Right kidney (tissue), 1 donor: ENCODE measurements around the gene PTPRD.

Experiments used
- DNase-seq: peaks from one replicate; pipeline ENCODE4 v3.0.0-alpha.2; 2016

PTPRD gene

GRCh38 chr9:8821910-8822666 is 1790.7 kb downstream of the PTPRD start:
- DNase-seq, result no peak

GRCh38 chr9:8817335-8817734 is 1795.5 kb downstream of the PTPRD start:
- DNase-seq, result no peak

DNA sequence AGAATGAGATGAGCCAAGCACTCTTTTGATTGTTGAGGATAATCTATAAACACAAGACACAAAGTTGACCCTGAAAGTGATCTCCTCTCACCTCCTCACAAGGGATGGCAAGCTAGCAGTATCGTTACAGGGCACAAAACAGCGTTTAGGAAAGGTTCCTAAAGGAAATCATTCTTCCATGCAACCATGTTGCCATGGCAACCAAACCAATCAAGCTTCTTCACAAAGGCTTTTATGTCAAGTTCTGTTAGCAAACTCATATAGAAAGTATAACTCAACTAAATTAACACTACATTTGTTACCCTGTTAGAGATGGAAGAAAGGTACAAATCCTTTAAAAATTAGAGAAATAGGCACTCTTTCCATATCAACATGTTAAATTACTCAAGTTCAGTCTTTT is 1796.4 kb downstream of the PTPRD start:
- DNase-seq, result no peak

DNA sequence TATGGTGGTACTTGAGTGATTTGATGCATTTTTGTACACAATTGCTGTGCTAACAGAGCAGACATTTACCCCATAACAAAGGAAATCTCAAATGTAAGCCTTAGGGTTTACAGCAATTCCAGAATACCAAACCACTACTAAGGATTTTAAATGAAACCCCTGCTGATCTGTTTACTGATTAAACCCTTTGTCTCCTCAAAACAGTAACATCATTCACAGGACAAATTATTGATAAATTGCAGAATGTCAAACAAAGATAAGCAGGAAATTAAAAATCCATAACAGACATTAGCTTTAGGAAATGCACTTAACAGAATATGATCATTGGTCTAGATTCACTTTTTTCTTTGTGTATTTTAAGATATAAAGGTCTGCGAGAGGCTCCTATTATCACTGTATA is 1796.9 kb downstream of the PTPRD start:
- DNase-seq, result no peak

DNA sequence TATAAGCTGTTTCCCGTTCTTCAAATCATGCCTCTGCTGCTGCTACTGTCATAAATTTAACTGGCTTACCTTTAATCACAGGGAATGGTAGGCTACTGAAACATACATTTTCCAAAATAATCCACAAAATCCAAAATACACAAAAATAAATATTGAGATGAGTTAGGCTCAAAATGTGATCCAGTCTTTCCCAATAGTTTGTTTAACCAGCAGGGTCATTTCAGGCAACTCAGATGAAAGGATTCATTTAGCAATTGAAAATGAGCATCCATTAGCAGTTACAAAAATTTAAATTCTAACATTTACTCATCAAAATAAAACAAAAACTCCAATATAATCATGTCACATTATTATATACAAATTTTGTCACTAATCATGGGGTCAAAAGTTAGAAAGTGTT is 1797.6 kb downstream of the PTPRD start:
- no peak for DNase-seq

GRCh38 chr9:8812888-8813287 is 1799.9 kb downstream of the PTPRD start:
- DNase-seq, result no peak

- DNase-seq, result no peak
These were observed 1803.1 kb downstream of the PTPRD start for GRCh38 chr9:8809741-8810140.

- DNase-seq, result no peak
These were observed 1806.7 kb downstream of the PTPRD start for GRCh38 chr9:8806150-8806549.

GRCh38 chr9:8804613-8805012 is 1808.2 kb downstream of the PTPRD start:
- no peak for DNase-seq

DNA sequence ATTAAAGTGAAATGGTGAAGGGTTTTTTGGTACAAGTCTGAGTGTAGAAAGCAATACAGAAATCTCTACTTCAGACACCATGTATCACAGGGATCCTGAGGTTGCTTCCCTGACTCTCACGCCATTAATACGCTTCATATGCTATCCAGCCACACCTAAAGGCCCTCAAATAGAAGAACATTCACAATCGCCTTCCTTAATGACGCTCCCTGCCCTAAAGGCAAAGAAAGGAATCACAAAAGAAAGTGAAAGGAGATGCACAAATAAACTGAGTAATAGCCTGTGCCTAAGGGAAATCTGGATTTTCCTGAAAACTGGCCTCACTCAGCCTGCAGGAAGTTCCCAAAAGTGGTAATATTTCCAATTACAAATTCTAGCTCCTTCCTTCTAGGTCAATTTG is 1810.6 kb downstream of the PTPRD start:
- DNase-seq, result no peak

GRCh38 chr9:8800196-8800595 is 1812.6 kb downstream of the PTPRD start:
- DNase-seq, result no peak

DNA sequence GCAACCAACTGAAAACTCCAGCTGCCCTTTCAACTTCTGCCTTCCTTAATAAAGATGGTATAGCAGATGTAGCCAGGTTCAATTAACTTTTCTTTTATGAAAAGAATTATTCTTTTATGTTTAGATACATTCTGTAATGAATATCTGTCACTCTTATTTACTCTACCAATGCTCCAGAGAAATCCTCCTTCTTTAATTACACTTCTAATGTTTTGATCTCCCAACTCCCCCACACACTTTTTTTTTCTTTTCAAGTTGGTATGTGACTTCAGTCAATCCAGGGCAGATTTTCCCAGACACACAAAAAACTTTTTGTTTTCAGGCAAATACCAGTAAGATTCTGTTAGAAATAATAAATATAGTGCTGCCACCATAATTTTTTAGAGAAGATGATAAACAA is 1813.2 kb downstream of the PTPRD start:
- DNase-seq, result no peak

DNA sequence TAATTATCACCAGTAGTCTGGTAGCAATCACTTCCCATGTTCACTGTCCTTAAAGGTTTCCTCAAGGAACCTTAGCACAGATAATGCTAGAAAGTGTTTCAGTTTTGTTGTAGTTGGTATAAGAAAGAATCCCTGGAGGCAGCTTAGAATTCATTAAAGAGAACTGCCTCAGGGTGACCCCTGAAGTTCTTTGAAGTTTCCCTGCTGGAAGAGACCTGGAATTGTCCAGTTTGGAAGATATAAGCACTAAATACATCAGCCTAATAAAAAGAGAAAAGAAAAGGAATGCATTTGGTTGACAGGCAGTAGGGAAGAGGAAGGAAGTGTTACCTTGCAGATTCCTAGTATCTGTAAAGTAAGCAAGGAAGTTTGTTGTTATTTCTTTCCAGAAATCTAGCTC is 1813.6 kb downstream of the PTPRD start:
- no peak for DNase-seq

GRCh38 chr9:8784838-8785237 is 1828.0 kb downstream of the PTPRD start:
- peak; percentile 35 for DNase-seq

- no peak for DNase-seq
These were observed 1828.9 kb downstream of the PTPRD start for GRCh38 chr9:8783941-8784340.

GRCh38 chr9:8782237-8782636 is 1830.6 kb downstream of the PTPRD start:
- no peak for DNase-seq

GRCh38 chr9:8781458-8781857 is 1831.3 kb downstream of the PTPRD start:
- DNase-seq, result no peak

GRCh38 chr9:8780386-8780785 is 1832.4 kb downstream of the PTPRD start:
- DNase-seq, result no peak

- no peak for DNase-seq
These were observed 1833.3 kb downstream of the PTPRD start for GRCh38 chr9:8779478-8779877.

DNA sequence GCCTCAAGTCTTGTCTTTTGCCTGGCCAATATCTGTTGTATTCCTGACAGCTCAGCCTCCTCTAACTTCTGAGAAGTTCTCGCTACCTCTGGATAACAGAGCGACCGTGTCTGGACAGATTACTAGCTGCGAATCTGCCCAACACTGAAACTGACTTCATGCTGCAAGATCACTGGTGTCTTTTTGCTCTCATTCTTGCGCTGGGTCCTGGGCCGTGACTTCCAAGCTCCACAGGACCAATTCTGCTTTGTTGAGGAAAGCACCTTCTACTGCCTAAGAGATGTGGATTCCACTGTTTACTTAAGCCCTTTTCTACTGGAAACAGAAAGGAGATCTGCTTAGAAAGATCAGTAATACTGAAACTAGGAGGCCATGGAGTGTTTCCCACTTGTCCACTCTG is 1834.4 kb downstream of the PTPRD start:
- DNase-seq, result no peak

DNA sequence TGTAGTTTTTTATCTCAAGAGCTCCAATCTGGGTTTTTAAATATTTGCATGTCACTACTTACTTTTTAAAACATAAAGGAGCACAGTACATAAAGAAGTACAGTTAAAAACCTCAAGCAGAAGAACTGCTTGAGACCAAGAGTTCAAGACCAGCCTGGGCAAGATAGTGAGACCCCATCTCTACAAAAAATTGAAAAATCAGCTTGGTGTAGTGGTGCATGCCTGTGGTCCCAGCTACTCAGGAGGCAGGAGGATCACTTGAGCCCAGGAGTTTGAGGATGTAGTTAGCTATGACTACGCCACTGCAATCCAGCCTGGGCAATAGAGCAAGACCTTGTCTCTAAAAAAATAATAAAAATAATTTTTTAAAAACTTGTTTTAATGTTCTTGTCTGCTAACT is 1840.5 kb downstream of the PTPRD start:
- no peak for DNase-seq

DNA sequence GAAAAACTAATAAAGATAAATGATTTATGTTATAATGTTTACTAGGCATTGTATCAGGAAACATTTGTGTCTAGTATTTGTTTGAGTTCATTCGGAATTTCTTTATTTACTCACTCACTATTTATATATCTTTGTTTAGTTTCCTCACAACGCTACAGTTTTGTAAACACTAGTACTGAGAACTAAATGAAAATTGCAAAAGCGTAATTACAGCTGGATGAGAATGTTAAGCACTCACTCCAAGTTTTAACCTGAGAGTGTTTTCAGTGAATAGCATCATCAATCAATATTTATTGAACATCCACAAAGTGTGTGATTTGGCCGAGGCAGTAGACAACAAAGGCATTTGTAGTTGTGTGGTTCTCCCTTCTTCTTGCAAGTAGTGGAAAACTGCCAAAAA is 1843.6 kb downstream of the PTPRD start:
- no peak for DNase-seq

DNA sequence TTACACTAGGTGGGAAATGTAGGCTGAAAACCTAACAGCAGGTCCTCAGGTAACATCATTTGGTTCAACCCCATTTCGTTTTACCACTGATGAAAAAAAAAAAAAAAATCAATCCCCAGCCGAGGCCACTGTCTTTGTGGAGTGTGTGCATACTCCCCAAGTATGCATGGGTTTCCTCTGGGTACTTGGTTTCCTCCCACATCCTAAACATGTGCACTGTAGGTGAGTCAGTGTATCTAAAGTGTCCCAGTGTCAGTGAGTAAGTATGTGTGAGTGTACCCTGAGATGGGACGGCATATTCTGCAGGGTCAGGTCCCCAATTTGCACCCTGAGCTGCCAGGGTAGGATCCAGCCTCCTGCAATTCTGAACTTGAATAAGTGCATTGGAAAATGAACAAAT is 1846.7 kb downstream of the PTPRD start:
- DNase-seq, result no peak

GRCh38 chr9:8764051-8764450 is 1848.8 kb downstream of the PTPRD start:
- DNase-seq, result no peak
